ENCODE results near the gene PTPRK. TPM values are rescaled to one million over a fixed set of nuclear protein-coding genes. Genes with fewer than 3 reads are reported as not detected.

Gene PTPRK
- total RNA-seq, 1 experiment from 2014 or later: 53.8 TPM

DNA sequence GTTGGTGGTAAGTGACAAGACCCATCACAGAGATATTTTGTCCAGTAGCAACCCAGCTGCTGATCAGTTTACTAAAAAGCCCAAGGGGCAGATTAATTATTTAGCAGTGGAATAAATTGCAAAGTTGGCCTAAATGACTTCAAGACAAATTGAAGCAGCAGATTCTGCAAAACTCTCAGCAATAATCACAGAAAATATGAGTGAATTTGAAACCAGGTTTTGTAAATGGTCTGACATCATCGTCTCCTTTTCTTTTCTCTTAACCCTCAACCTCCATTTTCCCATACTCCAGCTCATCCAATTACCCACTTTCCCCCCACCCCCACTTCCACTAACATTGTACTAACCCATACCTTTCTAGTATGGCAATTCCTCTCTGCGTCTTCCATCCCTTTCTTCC is 11.3 kb upstream of the PTPRK start:
- H3K4me1 ChIP-seq (ENCODE audit: insufficient read depth, low read length): peaks cover 25% of the 10 kb centered on the region
- H4K20me1 ChIP-seq (ENCODE audit: low read length): no peaks in the 10 kb centered on the region
- TF ChIP-seq EZH2 (IDR thresholded peaks at IDR 0.05; ENCODE audit: low read length, unreplicated experiment) (no peak), CTCF (conservative IDR thresholded peaks at IDR 0.05; ENCODE audit: low read depth, low read length) (no peak), EZH2phosphoT487 (IDR thresholded peaks at IDR 0.05; ENCODE audit: borderline replicate concordance, low read length) (no peak)
- no peaks in the 10 kb centered on the region for H3K79me2 ChIP-seq (ENCODE audit: low read length)
- H3K36me3 ChIP-seq (ENCODE audit: low read depth, low read length): no peaks in the 10 kb centered on the region
- H3K27ac ChIP-seq (ENCODE audit: low read length): no peak overlapping the region
- no peak overlapping the region for H2AFZ ChIP-seq (ENCODE audit: low read length)
- no peak for DNase-seq
- no peaks in the 10 kb centered on the region for H3F3A ChIP-seq (ENCODE audit: low read length, unreplicated experiment)
- CTCF ChIA-PET: no interaction called here
- POLR2A ChIA-PET (ENCODE audit: unreplicated experiment): no interaction called here
- H3K9ac ChIP-seq (ENCODE audit: low read length): no peak overlapping the region
- no TSS peak for BruUV-seq (replicated peaks)
- no peaks in the 10 kb centered on the region for H3K27me3 ChIP-seq (ENCODE audit: low read length)
- ATAC-seq: no peak
- no peaks in the 10 kb centered on the region for H3K9me3 ChIP-seq (ENCODE audit: low read length)
- H3K4me3 ChIP-seq (ENCODE audit: low read length): no peak overlapping the region
- H3K9me2 ChIP-seq (replicated peaks; ENCODE audit: low read length): 0 out of 2 replicates have a peak, but pooled peaks cover 3% of the 10 kb centered on the region
- no peak overlapping the region for H3K4me2 ChIP-seq (ENCODE audit: low read length)
- intact Hi-C loops (cut with micrococcal nuclease): no loop called here

- Histone ChIP-seq H3K4me3 (ENCODE audit: low read length) (no peak overlapping the region), H3K36me3 (ENCODE audit: low read depth, low read length) (no peaks in the 10 kb centered on the region), H3K9me2 (replicated peaks; ENCODE audit: low read length) (no peaks in the 10 kb centered on the region), H3K9me3 (ENCODE audit: low read length) (no peaks in the 10 kb centered on the region), H4K20me1 (ENCODE audit: low read length) (no peaks in the 10 kb centered on the region), H2AFZ (ENCODE audit: low read length) (no peak overlapping the region), H3K4me2 (ENCODE audit: low read length) (0 out of 2 replicates have a peak overlapping the region, but pooled peaks have one; percentile 18), H3K27ac (ENCODE audit: low read length) (no peak overlapping the region), H3K9ac (ENCODE audit: low read length) (no peak overlapping the region), H3K79me2 (ENCODE audit: low read length) (no peaks in the 10 kb centered on the region), H3K27me3 (ENCODE audit: low read length) (no peaks in the 10 kb centered on the region), H3F3A (ENCODE audit: low read length, unreplicated experiment) (no peaks in the 10 kb centered on the region), H3K4me1 (ENCODE audit: insufficient read depth, low read length) (peaks cover 23% of the 10 kb centered on the region)
- POLR2A ChIA-PET (ENCODE audit: unreplicated experiment): no interaction called here
- intact Hi-C loops (cut with micrococcal nuclease): no loop called here
- ATAC-seq: no peak
- BruUV-seq (replicated peaks): no TSS peak
- no peak for DNase-seq
- CTCF ChIA-PET: no interaction called here
- TF ChIP-seq EZH2phosphoT487 (IDR thresholded peaks at IDR 0.05; ENCODE audit: borderline replicate concordance, low read length) (no peak), EZH2 (IDR thresholded peaks at IDR 0.05; ENCODE audit: low read length, unreplicated experiment) (no peak), CTCF (conservative IDR thresholded peaks at IDR 0.05; ENCODE audit: low read depth, low read length) (no peak)
Observed at GRCh38 chr6:128528241-128528640, 7.8 kb upstream of the PTPRK start.

DNA sequence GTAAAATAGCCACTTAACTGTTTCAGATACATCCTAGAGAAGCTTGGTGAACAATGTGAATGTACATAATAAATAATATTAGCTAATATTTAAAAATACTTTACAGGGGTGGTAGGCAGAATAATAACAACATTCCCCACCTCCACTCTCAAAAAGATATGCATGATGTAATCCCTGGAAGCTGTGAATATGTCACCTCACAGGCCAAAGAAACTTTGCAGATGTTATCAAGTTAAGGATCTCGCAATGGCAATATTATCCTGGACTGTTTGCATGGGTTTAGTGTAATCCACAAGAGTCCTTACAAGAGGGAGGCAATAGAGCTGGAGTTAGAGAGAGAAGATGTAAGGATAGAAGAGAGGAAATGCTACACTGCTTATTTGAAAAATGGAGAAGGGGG is 7.0 kb upstream of the PTPRK start:
- H4K20me1 ChIP-seq (ENCODE audit: low read length): no peaks in the 10 kb centered on the region
- H3K27me3 ChIP-seq (ENCODE audit: low read length): no peaks in the 10 kb centered on the region
- no peak overlapping the region for H3K4me3 ChIP-seq (ENCODE audit: low read length)
- ATAC-seq (no peak), DNase-seq (no peak)
- no peak overlapping the region for H3K27ac ChIP-seq (ENCODE audit: low read length)
- H3K9me2 ChIP-seq (replicated peaks; ENCODE audit: low read length): no peaks in the 10 kb centered on the region
- intact Hi-C loops (cut with micrococcal nuclease): no loop called here
- POLR2A ChIA-PET (ENCODE audit: unreplicated experiment): no interaction called here
- peaks cover 14% of the 10 kb centered on the region for H3K4me1 ChIP-seq (ENCODE audit: insufficient read depth, low read length)
- H3K79me2 ChIP-seq (ENCODE audit: low read length): no peaks in the 10 kb centered on the region
- TF ChIP-seq EZH2phosphoT487 (IDR thresholded peaks at IDR 0.05; ENCODE audit: borderline replicate concordance, low read length): no peak
- no peak for TF ChIP-seq EZH2 (IDR thresholded peaks at IDR 0.05; ENCODE audit: low read length, unreplicated experiment)
- no peak for TF ChIP-seq CTCF (conservative IDR thresholded peaks at IDR 0.05; ENCODE audit: low read depth, low read length)
- no peaks in the 10 kb centered on the region for H3F3A ChIP-seq (ENCODE audit: low read length, unreplicated experiment)
- no peak overlapping the region for H2AFZ ChIP-seq (ENCODE audit: low read length)
- CTCF ChIA-PET: no interaction called here
- no peak overlapping the region for H3K9ac ChIP-seq (ENCODE audit: low read length)
- no peaks in the 10 kb centered on the region for H3K9me3 ChIP-seq (ENCODE audit: low read length)
- no peaks in the 10 kb centered on the region for H3K36me3 ChIP-seq (ENCODE audit: low read depth, low read length)
- no TSS peak for BruUV-seq (replicated peaks)
- no peak overlapping the region for H3K4me2 ChIP-seq (ENCODE audit: low read length)

All from PC-3 (cell line).